PFSK-1 (cell line): Measurements from ENCODE around the gene GLRA1.

Experiments
- FOXP2 ChIP-seq: optimal IDR thresholded peaks from 2 replicates; pipeline ENCODE3; 2011; ENCODE audit warnings: borderline replicate concordance, control low read depth, inconsistent platforms; ENCODE audit not compliant: insufficient read depth; ENCODE audit errors: extremely low read length, extremely low read depth
- SIN3A ChIP-seq: IDR thresholded peaks from 2 replicates; pipeline ENCODE4 v1.6.1; 2012; ENCODE audit warnings: mild to moderate bottlenecking, low read length, moderate library complexity, borderline replicate concordance; ENCODE audit not compliant: insufficient read depth
- TAF1 ChIP-seq: IDR thresholded peaks from 2 replicates; pipeline ENCODE4 v1.6.1; 2012; ENCODE audit warnings: low read length, control low read depth, borderline replicate concordance; ENCODE audit not compliant: insufficient read depth
- TF ChIP-seq, protein P1 (sequence below), 2 experiments: IDR thresholded peaks; 2 replicates each; pipeline versions ENCODE4 v1.6.1 to v1.8.0; 2011 to 2012; ENCODE audit warnings: low read depth in 2 of 2, low read length in 2 of 2, control low read depth in 1 of 2, inconsistent platforms in 1 of 2, mild to moderate bottlenecking in 1 of 2, moderate library complexity in 1 of 2; ENCODE audit not compliant: insufficient read depth in 1 of 2

GLRA1 gene

DNA sequence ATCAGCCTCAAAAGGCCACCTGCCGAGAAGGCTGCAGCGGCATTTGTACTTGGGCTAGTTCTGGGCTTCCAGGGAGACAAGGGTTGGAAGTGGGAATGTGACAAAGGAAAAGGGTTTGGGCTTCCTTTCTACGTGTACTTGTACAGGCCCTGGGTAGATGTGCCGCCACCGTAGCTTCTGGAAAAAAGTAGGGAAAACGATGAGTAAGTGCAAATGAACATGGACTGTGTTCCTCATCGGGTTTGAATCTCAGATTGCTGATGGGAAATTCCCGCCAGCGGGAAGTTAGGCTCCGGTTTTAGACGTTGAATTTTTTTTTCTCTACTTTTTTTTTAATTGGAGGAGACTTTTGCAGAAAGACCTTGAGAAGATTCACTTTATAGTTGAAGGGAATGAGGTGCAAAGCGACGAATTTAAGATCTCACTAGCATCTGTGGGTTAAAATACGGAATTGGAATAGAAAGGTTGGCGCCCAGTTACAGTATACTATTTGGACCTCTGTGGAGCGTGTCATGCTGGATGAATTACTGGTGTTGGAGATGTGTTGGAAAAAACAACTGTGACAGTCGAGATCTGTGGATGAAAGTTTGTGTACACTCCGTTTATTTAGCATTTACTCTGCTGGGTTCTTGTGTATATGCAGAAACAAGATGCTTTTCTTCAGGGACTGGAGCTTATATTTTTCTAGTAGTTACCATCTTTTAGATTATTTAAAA, 151.6 kb downstream of the GLRA1 start:
- TF ChIP-seq SIN3A, result no peak
- no peak for TF ChIP-seq FOXP2
- 0 out of 2 replicates have a peak, but pooled peaks have one; percentile 16 for TF ChIP-seq TAF1
- TF ChIP-seq, protein P1, sequence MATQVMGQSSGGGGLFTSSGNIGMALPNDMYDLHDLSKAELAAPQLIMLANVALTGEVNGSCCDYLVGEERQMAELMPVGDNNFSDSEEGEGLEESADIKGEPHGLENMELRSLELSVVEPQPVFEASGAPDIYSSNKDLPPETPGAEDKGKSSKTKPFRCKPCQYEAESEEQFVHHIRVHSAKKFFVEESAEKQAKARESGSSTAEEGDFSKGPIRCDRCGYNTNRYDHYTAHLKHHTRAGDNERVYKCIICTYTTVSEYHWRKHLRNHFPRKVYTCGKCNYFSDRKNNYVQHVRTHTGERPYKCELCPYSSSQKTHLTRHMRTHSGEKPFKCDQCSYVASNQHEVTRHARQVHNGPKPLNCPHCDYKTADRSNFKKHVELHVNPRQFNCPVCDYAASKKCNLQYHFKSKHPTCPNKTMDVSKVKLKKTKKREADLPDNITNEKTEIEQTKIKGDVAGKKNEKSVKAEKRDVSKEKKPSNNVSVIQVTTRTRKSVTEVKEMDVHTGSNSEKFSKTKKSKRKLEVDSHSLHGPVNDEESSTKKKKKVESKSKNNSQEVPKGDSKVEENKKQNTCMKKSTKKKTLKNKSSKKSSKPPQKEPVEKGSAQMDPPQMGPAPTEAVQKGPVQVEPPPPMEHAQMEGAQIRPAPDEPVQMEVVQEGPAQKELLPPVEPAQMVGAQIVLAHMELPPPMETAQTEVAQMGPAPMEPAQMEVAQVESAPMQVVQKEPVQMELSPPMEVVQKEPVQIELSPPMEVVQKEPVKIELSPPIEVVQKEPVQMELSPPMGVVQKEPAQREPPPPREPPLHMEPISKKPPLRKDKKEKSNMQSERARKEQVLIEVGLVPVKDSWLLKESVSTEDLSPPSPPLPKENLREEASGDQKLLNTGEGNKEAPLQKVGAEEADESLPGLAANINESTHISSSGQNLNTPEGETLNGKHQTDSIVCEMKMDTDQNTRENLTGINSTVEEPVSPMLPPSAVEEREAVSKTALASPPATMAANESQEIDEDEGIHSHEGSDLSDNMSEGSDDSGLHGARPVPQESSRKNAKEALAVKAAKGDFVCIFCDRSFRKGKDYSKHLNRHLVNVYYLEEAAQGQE (IDR thresholded peaks at IDR 0.05; ENCODE audit: insufficient read depth in 1 of 2, low read depth in 2 of 2, low read length in 2 of 2), result no peak
